Measurements from ENCODE around the gene PSMD11. TPM values are rescaled to one million over a fixed set of nuclear protein-coding genes. Genes with fewer than 3 reads are reported as not detected.

Gene PSMD11
- polyA plus RNA-seq, 1 of the 3 experiments (the other 2 are of a cell fraction) = 63.1 TPM

GRCh38 chr17:32477220-32477619, 32.9 kb downstream of the PSMD11 start:
- Histone ChIP-seq H3K9me2 (no peaks in the 10 kb centered on the region), H3K36me3 (replicated peaks in 1 of 2; ENCODE audit: control insufficient read depth in 1 of 2, insufficient read depth in 2 of 2, low read length in 1 of 2) (peaks cover 65 to 83% of the 10 kb centered on the region in 2 experiments), H3K4me2 (no peak overlapping the region), H3K9ac (no peak overlapping the region), H3K4me3 (ENCODE audit: low read depth in 2 of 2, low read length in 1 of 2) (no peak overlapping the region), H3K79me2 (ENCODE audit: insufficient read depth) (no peaks in the 10 kb centered on the region; the same call in 1 of the 2 replicates), H3F3A (replicated peaks; ENCODE audit: insufficient read depth) (peaks cover 5% of the 10 kb centered on the region), H3K27me3 (ENCODE audit: insufficient read depth) (no peaks in the 10 kb centered on the region), H3K9me3 (no peaks in the 10 kb centered on the region), H2AFZ (ENCODE audit: low read depth) (no peak overlapping the region), H4K20me1 (ENCODE audit: insufficient read depth) (no peaks in the 10 kb centered on the region), H3K4me1 (ENCODE audit: control insufficient read depth in 1 of 2, insufficient read depth in 2 of 2, low read depth in 1 of 2, low read length in 1 of 2) (no peaks in the 10 kb centered on the region), H3K27ac (ENCODE audit: low read depth in 2 of 2, low read length in 1 of 2) (no peak overlapping the region)
- WGBS (ENCODE audit: low lambda C conversion rate) = 89% methylated on average over 8 of the region's 8 CpGs
- TF ChIP-seq SIN3A (IDR thresholded peaks at IDR 0.05; ENCODE audit: borderline replicate concordance, low read depth, low read length) (no peak), RCOR1 (IDR thresholded peaks at IDR 0.05; ENCODE audit: low read length) (no peak), USF1 (IDR thresholded peaks at IDR 0.05; ENCODE audit: borderline replicate concordance, low read depth) (no peak), ELF1 (IDR thresholded peaks at IDR 0.05) (no peak), FOXM1 (IDR thresholded peaks at IDR 0.05; ENCODE audit: low read depth) (no peak), POLR2AphosphoS5 (IDR thresholded peaks at IDR 0.05; ENCODE audit: low read depth, low read length) (no peak), GABPA (IDR thresholded peaks at IDR 0.05; ENCODE audit: low read depth) (no peak), JUND (IDR thresholded peaks at IDR 0.05) (no peak), GATA2 (CRISPR knock-in tag; IDR thresholded peaks at IDR 0.05) (no peak), TAF1 (IDR thresholded peaks at IDR 0.05; ENCODE audit: borderline replicate concordance, low read depth, low read length) (no peak), REST (IDR thresholded peaks at IDR 0.05; ENCODE audit: low read depth, low read length) (no peak), RFX5 (IDR thresholded peaks at IDR 0.05; ENCODE audit: low read length) (no peak)
- TF ChIP-seq, protein P1, sequence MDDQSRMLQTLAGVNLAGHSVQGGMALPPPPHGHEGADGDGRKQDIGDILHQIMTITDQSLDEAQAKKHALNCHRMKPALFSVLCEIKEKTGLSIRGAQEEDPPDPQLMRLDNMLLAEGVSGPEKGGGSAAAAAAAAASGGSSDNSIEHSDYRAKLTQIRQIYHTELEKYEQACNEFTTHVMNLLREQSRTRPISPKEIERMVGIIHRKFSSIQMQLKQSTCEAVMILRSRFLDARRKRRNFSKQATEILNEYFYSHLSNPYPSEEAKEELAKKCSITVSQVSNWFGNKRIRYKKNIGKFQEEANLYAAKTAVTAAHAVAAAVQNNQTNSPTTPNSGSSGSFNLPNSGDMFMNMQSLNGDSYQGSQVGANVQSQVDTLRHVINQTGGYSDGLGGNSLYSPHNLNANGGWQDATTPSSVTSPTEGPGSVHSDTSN (IDR thresholded peaks at IDR 0.05) = no peak
- TF ChIP-seq, protein P2, sequence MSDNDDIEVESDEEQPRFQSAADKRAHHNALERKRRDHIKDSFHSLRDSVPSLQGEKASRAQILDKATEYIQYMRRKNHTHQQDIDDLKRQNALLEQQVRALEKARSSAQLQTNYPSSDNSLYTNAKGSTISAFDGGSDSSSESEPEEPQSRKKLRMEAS (IDR thresholded peaks at IDR 0.05; ENCODE audit: low read depth) = no peak
- CTCF ChIA-PET = interaction anchor here (0.8 to 5.3 kb wide), 4 partner anchors 10 to 280 kb away, joined by 3 to 39 read pairs (median 4); partner anchors contain the start of gene PSMD11
- POLR2A ChIA-PET = no interaction called here
- no peak for DNase-seq

Data from SK-N-SH (cell line).